Measurements from ENCODE around the gene SMYD3. TPM values are rescaled to one million over a fixed set of nuclear protein-coding genes. Genes with fewer than 3 reads are reported as not detected.

SMYD3 gene
- total and polyA plus RNA-seq, 2 of the 13 experiments (the other 11 are each of a cell fraction or from before 2014, with no cell fraction given) = 27.7 to 35.8 TPM

GRCh38 chr1:246020211-246020954 lies 486.7 kb downstream of the SMYD3 start (continued):
- TF ChIP-seq ATF6 (CRISPR knock-in tag; conservative IDR thresholded peaks at IDR 0.05) (no peak), THRA (CRISPR knock-in tag; IDR thresholded peaks at IDR 0.05; ENCODE audit: borderline replicate concordance) (no peak), KAT8 (CRISPR knock-in tag; IDR thresholded peaks at IDR 0.05) (no peak), KDM3A (CRISPR knock-in tag; IDR thresholded peaks at IDR 0.05; ENCODE audit: low read depth) (no peak), HMG20B (CRISPR knock-in tag; conservative IDR thresholded peaks at IDR 0.05) (no peak), ZNF83 (CRISPR knock-in tag; IDR thresholded peaks at IDR 0.05; ENCODE audit: borderline replicate concordance) (no peak), SOX13 (IDR thresholded peaks at IDR 0.05) (no peak), SOX13 (CRISPR knock-in tag; conservative IDR thresholded peaks at IDR 0.05 in 1 of 2, IDR thresholded peaks at IDR 0.05 in 1 of 2) (no peak), AGO2 (optimal IDR thresholded peaks at IDR 0.05; ENCODE audit: low read depth, low read length) (no peak), ZNF570 (CRISPR knock-in tag; IDR thresholded peaks at IDR 0.05; ENCODE audit: borderline replicate concordance) (no peak), ZNF205 (CRISPR knock-in tag; IDR thresholded peaks at IDR 0.05) (no peak), ZC3H13 (CRISPR knock-in tag; IDR thresholded peaks at IDR 0.05) (no peak), SRSF4 (IDR thresholded peaks at IDR 0.05; ENCODE audit: low read depth, low read length, poor library complexity, severe bottlenecking) (no peak), IRF2 (CRISPR knock-in tag; IDR thresholded peaks at IDR 0.05) (no peak)
